ENCODE measurements around the gene GNB5. TPM values are rescaled to one million over a fixed set of nuclear protein-coding genes. Genes with fewer than 3 reads are reported as not detected.
"Not testable (repeated sequence)": the region's sequence is repeated elsewhere in the genome, so short reads cannot be mapped to it uniquely, and the experiment has no call there.

GNB5 gene
- total and polyA plus RNA-seq, 2 experiments from 2014 or later = 21.3 to 21.6 TPM

- Histone ChIP-seq H2AFZ (no peak overlapping the region), H3K36me3 (replicated peaks; ENCODE audit: insufficient read depth, low read depth) (no peaks in the 10 kb centered on the region), H3K4me3 (no peak overlapping the region), H3K4me1 (ENCODE audit: insufficient read depth) (no peaks in the 10 kb centered on the region), H3K9me3 (ENCODE audit: low read depth) (no peaks in the 10 kb centered on the region), H3K27me3 (no peaks in the 10 kb centered on the region), H4K20me1 (ENCODE audit: insufficient read depth, poor library complexity, severe bottlenecking) (no peaks in the 10 kb centered on the region), H3K9me2 (replicated peaks; ENCODE audit: insufficient read depth) (no peaks in the 10 kb centered on the region), H3K27ac (no peak overlapping the region), H3K4me2 (no peak overlapping the region), H3K79me2 (peaks cover 10% of the 10 kb centered on the region)
- WGBS (ENCODE audit: low lambda C conversion rate, missing lambda C conversion rate) = 83% methylated on average over 2 of the region's 2 CpGs
- TF ChIP-seq EZH2 (IDR thresholded peaks at IDR 0.05; ENCODE audit: borderline replicate concordance) = no peak
- TF ChIP-seq CTCF (IDR thresholded peaks at IDR 0.05; ENCODE audit: poor library complexity) = no peak
- no peak for TF ChIP-seq EZH2phosphoT487 (IDR thresholded peaks at IDR 0.05; ENCODE audit: low read depth, severe bottlenecking, unreplicated experiment)
- DNase-seq (ENCODE audit: low spot score) = no peak
Measured at GRCh38 chr15:52172869-52173268, 18.3 kb downstream of the GNB5 start.

GRCh38 chr15:52171807-52172206 lies 19.4 kb downstream of the GNB5 start:
- H3K9me3 ChIP-seq (ENCODE audit: low read depth) = no peaks in the 10 kb centered on the region
- H3K4me2 ChIP-seq = no peak overlapping the region

GRCh38 chr15:52171386-52171785 lies 19.8 kb downstream of the GNB5 start:
- no peaks in the 10 kb centered on the region for H3K9me3 ChIP-seq (ENCODE audit: low read depth)
- H3K9me2 ChIP-seq (replicated peaks; ENCODE audit: insufficient read depth) = no peaks in the 10 kb centered on the region
- no peak overlapping the region for H3K4me2 ChIP-seq
- DNase-seq (ENCODE audit: low spot score) = no peak
- WGBS (ENCODE audit: low lambda C conversion rate, missing lambda C conversion rate) = 51% methylated on average over 4 of the region's 4 CpGs
- H4K20me1 ChIP-seq (ENCODE audit: insufficient read depth, poor library complexity, severe bottlenecking) = no peaks in the 10 kb centered on the region
- H3K79me2 ChIP-seq = peaks cover 6% of the 10 kb centered on the region
- H3K27me3 ChIP-seq = no peaks in the 10 kb centered on the region
- no peak overlapping the region for H3K27ac ChIP-seq
- no peak overlapping the region for H2AFZ ChIP-seq
- H3K4me3 ChIP-seq = no peak overlapping the region
- TF ChIP-seq EZH2 (IDR thresholded peaks at IDR 0.05; ENCODE audit: borderline replicate concordance) (no peak), EZH2phosphoT487 (IDR thresholded peaks at IDR 0.05; ENCODE audit: low read depth, severe bottlenecking, unreplicated experiment) (no peak), CTCF (IDR thresholded peaks at IDR 0.05; ENCODE audit: poor library complexity) (no peak)
- H3K36me3 ChIP-seq (replicated peaks; ENCODE audit: insufficient read depth, low read depth) = no peaks in the 10 kb centered on the region
- no peaks in the 10 kb centered on the region for H3K4me1 ChIP-seq (ENCODE audit: insufficient read depth)

More at GRCh38 chr15:52171807-52172206, 19.4 kb downstream of the GNB5 start:
- no peak overlapping the region for H3K4me3 ChIP-seq
- 11% methylated on average over 1 of the region's 1 CpG for WGBS (ENCODE audit: low lambda C conversion rate, missing lambda C conversion rate)
- no peaks in the 10 kb centered on the region for H3K9me2 ChIP-seq (replicated peaks; ENCODE audit: insufficient read depth)
- H3K4me1 ChIP-seq (ENCODE audit: insufficient read depth) = no peaks in the 10 kb centered on the region
- H3K79me2 ChIP-seq = peaks cover 6% of the 10 kb centered on the region
- H2AFZ ChIP-seq = no peak overlapping the region
- H4K20me1 ChIP-seq (ENCODE audit: insufficient read depth, poor library complexity, severe bottlenecking) = no peaks in the 10 kb centered on the region
- H3K27me3 ChIP-seq = no peaks in the 10 kb centered on the region
- no peaks in the 10 kb centered on the region for H3K36me3 ChIP-seq (replicated peaks; ENCODE audit: insufficient read depth, low read depth)
- no peak overlapping the region for H3K27ac ChIP-seq
- no peak for DNase-seq (ENCODE audit: low spot score)
- no peak for TF ChIP-seq EZH2 (IDR thresholded peaks at IDR 0.05; ENCODE audit: borderline replicate concordance)
- no peak for TF ChIP-seq CTCF (IDR thresholded peaks at IDR 0.05; ENCODE audit: poor library complexity)
- TF ChIP-seq EZH2phosphoT487 (IDR thresholded peaks at IDR 0.05; ENCODE audit: low read depth, severe bottlenecking, unreplicated experiment) = no peak

GRCh38 chr15:52170199-52170598 lies 21.0 kb downstream of the GNB5 start:
- whole genome bisulfite sequencing (ENCODE audit: low lambda C conversion rate, missing lambda C conversion rate) = over 99% methylated on average over 3 of the region's 3 CpGs
- not testable (repeated sequence) for H3K27ac ChIP-seq; H3K27me3 ChIP-seq; H2AFZ ChIP-seq; H3K9me2 ChIP-seq (replicated peaks; ENCODE audit: insufficient read depth); H3K4me3 ChIP-seq; H3K4me2 ChIP-seq; H3K9me3 ChIP-seq (ENCODE audit: low read depth); H3K4me1 ChIP-seq (ENCODE audit: insufficient read depth); H4K20me1 ChIP-seq (ENCODE audit: insufficient read depth, poor library complexity, severe bottlenecking); DNase-seq (ENCODE audit: low spot score); H3K79me2 ChIP-seq; H3K36me3 ChIP-seq (replicated peaks; ENCODE audit: insufficient read depth, low read depth)

- H3K9me2 ChIP-seq (replicated peaks; ENCODE audit: insufficient read depth); H3K4me3 ChIP-seq; H3K27me3 ChIP-seq; H3K9me3 ChIP-seq (ENCODE audit: low read depth); H4K20me1 ChIP-seq (ENCODE audit: insufficient read depth, poor library complexity, severe bottlenecking); H3K4me2 ChIP-seq; DNase-seq (ENCODE audit: low spot score); H3K4me1 ChIP-seq (ENCODE audit: insufficient read depth); H3K27ac ChIP-seq; H3K36me3 ChIP-seq (replicated peaks; ENCODE audit: insufficient read depth, low read depth); H3K79me2 ChIP-seq; H2AFZ ChIP-seq: not testable (repeated sequence)
- 90% methylated on average over 5 of the region's 5 CpGs for WGBS (ENCODE audit: low lambda C conversion rate, missing lambda C conversion rate)
Measured at GRCh38 chr15:52165494-52166131, 25.6 kb downstream of the GNB5 start.

Measured in hepatocyte (in vitro differentiated cells).